Upper lobe of left lung (tissue), 4 donors: ENCODE data around the gene RNASEH2B.

Source experiments
- EP300 ChIP-seq, 4 donors: sonication (generic); formaldehyde crosslinking; IDR thresholded peaks; one replicate each; pipeline ENCODE4 v1.5.1; 2017; ENCODE audit warnings: antibody characterized with exemption in 4 of 4, control low read depth in 2 of 4
- POLR2A ChIP-seq, 4 donors: fragments of 450-650 bp; IDR thresholded peaks; one replicate each; pipeline ENCODE4 v1.5.1; 2016 to 2017; ENCODE audit warnings: antibody characterized with exemption in 4 of 4, mild to moderate bottlenecking in 2 of 4
- TF ChIP-seq, protein P1 (sequence below), 6 experiments: fragments of 450-650 bp in 4 of 6; fragments of 200-600 bp in 2 of 6; sonication (generic) in 2 of 6; IDR thresholded peaks; one replicate each; pipeline ENCODE4 v1.5.1; 2016 to 2019; ENCODE audit warnings: antibody characterized with exemption in 6 of 6

DNA sequence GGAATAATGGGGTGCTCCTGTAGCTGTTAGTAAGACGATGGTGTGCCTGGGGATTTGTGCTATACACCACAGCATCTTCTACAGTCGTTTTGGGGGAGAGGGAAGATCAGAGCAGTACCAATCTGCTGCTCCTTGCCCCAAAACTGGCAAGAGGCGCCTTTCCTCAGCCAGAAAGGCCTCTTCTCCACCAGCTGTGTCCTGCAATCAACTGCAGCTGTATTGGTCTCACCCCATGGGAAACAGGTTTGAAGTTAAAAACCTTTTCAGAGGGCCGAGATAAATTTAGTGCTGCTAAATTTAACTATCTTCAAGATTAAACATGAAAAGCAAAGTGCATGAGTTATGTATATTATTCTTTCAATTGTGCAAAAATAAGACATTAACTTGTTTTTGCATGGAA lies 1.2 kb upstream of the RNASEH2B start:
- TF ChIP-seq, protein P1, sequence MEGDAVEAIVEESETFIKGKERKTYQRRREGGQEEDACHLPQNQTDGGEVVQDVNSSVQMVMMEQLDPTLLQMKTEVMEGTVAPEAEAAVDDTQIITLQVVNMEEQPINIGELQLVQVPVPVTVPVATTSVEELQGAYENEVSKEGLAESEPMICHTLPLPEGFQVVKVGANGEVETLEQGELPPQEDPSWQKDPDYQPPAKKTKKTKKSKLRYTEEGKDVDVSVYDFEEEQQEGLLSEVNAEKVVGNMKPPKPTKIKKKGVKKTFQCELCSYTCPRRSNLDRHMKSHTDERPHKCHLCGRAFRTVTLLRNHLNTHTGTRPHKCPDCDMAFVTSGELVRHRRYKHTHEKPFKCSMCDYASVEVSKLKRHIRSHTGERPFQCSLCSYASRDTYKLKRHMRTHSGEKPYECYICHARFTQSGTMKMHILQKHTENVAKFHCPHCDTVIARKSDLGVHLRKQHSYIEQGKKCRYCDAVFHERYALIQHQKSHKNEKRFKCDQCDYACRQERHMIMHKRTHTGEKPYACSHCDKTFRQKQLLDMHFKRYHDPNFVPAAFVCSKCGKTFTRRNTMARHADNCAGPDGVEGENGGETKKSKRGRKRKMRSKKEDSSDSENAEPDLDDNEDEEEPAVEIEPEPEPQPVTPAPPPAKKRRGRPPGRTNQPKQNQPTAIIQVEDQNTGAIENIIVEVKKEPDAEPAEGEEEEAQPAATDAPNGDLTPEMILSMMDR (IDR thresholded peaks at IDR 0.05): no peak
- TF ChIP-seq POLR2A (IDR thresholded peaks at IDR 0.05): no peak
- no peak for TF ChIP-seq EP300 (IDR thresholded peaks at IDR 0.05)
